Mucosa of descending colon (tissue), 3 donors: ENCODE measurements around the gene DLK1. TPM values are rescaled to one million over a fixed set of nuclear protein-coding genes. Genes with fewer than 3 reads are reported as not detected.

ENCODE experiments used
- ATAC-seq: fragments of 200-7000 bp; cut with Tn5 transposase; one replicate; pipeline ENCODE4 v1.9.1; 2020; ENCODE audit warnings: mild to moderate bottlenecking, moderate library complexity
- DNase-seq, 3 donors: peaks; one replicate each; pipeline ENCODE4 v3.0.0-alpha.2; 2020
- H3K36me3 ChIP-seq: fragments of 200-600 bp; one replicate; pipeline ENCODE4 v1.8.0; 2021; ENCODE audit warnings: low read depth, mild to moderate bottlenecking
- H3K4me1 ChIP-seq: fragments of 200-600 bp; one replicate; pipeline ENCODE4 v1.8.0; 2021; ENCODE audit warnings: low read depth, mild to moderate bottlenecking
- H3K4me3 ChIP-seq: fragments of 200-600 bp; one replicate; pipeline ENCODE4 v1.8.0; 2021; ENCODE audit warnings: mild to moderate bottlenecking
- H3K9me3 ChIP-seq: fragments of 200-600 bp; one replicate; pipeline ENCODE4 v1.8.0; 2021; ENCODE audit warnings: mild to moderate bottlenecking
- intact Hi-C, 2 donors: fragments of 100-400 bp; cut with DNase I in 1 of 2; cut with micrococcal nuclease in 1 of 2; formaldehyde crosslinking; loops; one replicate each; pipeline versions ENCODE4 v1.11.0 to v1.11.1; 2022; cut with DNase I, micrococcal nuclease
- total RNA-seq, 3 donors: library from RNA; stranded (reverse); fragmentation: NEBNext Ultra II Directional in 2 of 3; extraction: Animal tissue kit (Norgen Biotek cat#: 25700) in 2 of 3; gene quantifications; one replicate each; pipeline versions ENCODE4 v1.2.1 to v1.2.4, GENCODE V29; 2021 to 2023
- TF ChIP-seq, protein P1 (sequence below): fragments of 200-600 bp; IDR thresholded peaks from one replicate; pipeline ENCODE4 v1.8.0; 2022; ENCODE audit warnings: antibody characterized with exemption, mild to moderate bottlenecking
- donor health status: DM: no; HTN: no; CAD: no; lungs with moderate emphysema.
- donor health status: DM: no; HTN: no; CAD: no.
- donor health status: DM: no; HTN: yes; CAD: no.

Gene DLK1
- total RNA-seq, 3 donors from 2014 or later, result 1.9 TPM; not detected in 2

DNA sequence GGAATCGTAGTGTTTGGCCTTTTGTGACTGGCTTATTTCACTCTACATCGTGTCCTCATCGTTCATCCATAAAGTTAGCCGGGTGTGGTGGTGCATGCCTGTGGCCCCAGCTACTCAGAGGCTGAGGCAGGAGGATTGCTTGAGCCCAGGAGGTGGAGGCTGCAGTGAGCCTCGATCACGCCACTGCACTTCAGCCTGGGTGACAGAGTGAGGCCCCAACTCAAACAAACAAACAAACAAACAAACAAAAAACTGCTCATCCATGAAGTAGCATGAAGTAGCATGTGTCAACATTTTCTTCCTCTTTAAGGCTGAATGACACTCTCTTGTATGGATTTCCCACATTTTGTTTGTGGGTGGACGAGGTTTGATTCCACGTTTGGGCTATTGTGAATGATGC, 55.3 kb downstream of the DLK1 start:
- TF ChIP-seq, protein P1, sequence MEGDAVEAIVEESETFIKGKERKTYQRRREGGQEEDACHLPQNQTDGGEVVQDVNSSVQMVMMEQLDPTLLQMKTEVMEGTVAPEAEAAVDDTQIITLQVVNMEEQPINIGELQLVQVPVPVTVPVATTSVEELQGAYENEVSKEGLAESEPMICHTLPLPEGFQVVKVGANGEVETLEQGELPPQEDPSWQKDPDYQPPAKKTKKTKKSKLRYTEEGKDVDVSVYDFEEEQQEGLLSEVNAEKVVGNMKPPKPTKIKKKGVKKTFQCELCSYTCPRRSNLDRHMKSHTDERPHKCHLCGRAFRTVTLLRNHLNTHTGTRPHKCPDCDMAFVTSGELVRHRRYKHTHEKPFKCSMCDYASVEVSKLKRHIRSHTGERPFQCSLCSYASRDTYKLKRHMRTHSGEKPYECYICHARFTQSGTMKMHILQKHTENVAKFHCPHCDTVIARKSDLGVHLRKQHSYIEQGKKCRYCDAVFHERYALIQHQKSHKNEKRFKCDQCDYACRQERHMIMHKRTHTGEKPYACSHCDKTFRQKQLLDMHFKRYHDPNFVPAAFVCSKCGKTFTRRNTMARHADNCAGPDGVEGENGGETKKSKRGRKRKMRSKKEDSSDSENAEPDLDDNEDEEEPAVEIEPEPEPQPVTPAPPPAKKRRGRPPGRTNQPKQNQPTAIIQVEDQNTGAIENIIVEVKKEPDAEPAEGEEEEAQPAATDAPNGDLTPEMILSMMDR, result no peak

DNA sequence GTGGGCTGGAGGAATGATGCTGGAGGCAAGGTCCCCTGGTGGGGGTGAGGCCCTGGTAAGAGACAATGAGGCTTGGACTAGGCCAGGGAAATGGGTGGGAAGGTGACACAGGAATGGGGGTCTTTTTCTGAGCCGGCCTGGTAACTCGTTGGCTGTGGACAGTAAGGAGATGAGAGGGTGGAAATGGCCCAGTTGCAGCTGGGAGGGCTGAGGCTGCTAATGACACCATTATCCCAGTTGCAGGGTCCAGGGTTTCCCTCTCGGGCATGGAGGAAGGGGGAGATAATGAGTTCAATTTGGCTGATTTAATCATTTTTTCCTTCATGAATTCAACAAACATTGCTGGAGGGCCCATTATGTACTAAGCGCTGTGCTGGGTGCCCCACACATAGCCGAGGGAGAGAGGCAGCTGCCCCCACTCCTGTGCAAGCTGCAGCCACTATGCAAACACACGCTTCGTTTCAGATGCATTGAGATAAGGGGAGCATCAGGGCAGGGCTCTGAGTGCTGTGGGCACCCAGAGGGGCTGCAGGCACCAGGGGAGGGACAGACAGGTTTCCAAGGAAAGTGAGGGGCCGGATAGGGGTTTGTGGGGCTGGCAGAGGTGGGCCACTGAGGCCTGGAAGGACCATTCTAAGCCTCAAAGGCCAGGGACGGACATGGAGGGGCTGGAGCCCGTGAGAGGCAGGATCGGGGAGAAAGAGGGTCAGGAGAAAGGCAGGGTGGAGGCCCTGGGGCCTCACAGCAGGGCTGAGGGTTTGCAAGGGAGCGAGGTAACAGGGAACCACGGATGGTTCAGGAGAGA, 56.0 kb downstream of the DLK1 start:
- intact Hi-C loops, result no loop called here
- H3K4me3 ChIP-seq, result no peak overlapping the region
- TF ChIP-seq, protein P1, result no peak
- ATAC-seq (no peak), DNase-seq (no peak)
- no peaks in the 10 kb centered on the region for H3K36me3 ChIP-seq
- H3K9me3 ChIP-seq, result no peaks in the 10 kb centered on the region
- no peaks in the 10 kb centered on the region for H3K4me1 ChIP-seq

More for the DNA sequence above, 55.3 kb downstream of the DLK1 start:
- H3K4me1 ChIP-seq, result no peaks in the 10 kb centered on the region
- no peaks in the 10 kb centered on the region for H3K9me3 ChIP-seq
- H3K36me3 ChIP-seq, result no peaks in the 10 kb centered on the region
- H3K4me3 ChIP-seq, result no peak overlapping the region
- DNase-seq (no peak), ATAC-seq (no peak)
- intact Hi-C loops, result no loop called here

GRCh38 chr14:100783630-100784370, 57.1 kb downstream of the DLK1 start:
- intact Hi-C loops, result no loop called here
- TF ChIP-seq, protein P1, result no peak
- no peak overlapping the region for H3K4me3 ChIP-seq
- no peaks in the 10 kb centered on the region for H3K4me1 ChIP-seq
- ATAC-seq (no peak), DNase-seq (no peak)
- H3K36me3 ChIP-seq, result no peaks in the 10 kb centered on the region
- H3K9me3 ChIP-seq, result no peaks in the 10 kb centered on the region

GRCh38 chr14:100784523-100785337, 58.0 kb downstream of the DLK1 start:
- H3K4me1 ChIP-seq, result no peaks in the 10 kb centered on the region
- DNase-seq (no peak), ATAC-seq (no peak)
- no peaks in the 10 kb centered on the region for H3K9me3 ChIP-seq
- H3K4me3 ChIP-seq, result no peak overlapping the region
- intact Hi-C loops, result no loop called here
- no peaks in the 10 kb centered on the region for H3K36me3 ChIP-seq
- TF ChIP-seq, protein P1, result no peak

DNA sequence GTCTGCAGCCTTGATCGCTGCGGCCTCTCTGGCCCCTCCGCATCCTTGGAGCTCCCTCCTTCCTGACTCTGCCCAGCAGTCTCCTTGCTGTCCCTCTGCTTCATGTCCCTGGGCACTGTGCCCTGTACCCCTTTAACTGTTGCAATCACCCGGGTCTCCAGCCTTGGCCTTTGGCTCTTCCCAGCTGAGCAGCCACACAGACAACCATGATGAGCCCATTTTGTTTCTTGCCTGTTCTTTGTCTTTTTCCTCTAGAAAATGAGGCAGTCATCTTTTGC, 58.6 kb downstream of the DLK1 start:
- intact Hi-C loops, result no loop called here
- ATAC-seq (no peak), DNase-seq (no peak)
- Histone ChIP-seq H3K4me1 (no peaks in the 10 kb centered on the region), H3K9me3 (no peaks in the 10 kb centered on the region), H3K4me3 (no peak overlapping the region), H3K36me3 (no peaks in the 10 kb centered on the region)
- TF ChIP-seq, protein P1, result no peak
